OCI-LY1 (cell line): ENCODE results near the gene LAMB3.

Experiments
- H2AFZ ChIP-seq: fragments of 200-600 bp; sonication (generic), shearing (Covaris generic); 2 replicates; pipeline ENCODE4 v1.6.0; 2014; ENCODE audit warnings: antibody characterized with exemption, mild to moderate bottlenecking, low read length
- H3F3A ChIP-seq: fragments of 200-600 bp; sonication (generic), shearing (Covaris generic); 2 replicates; pipeline ENCODE4 v1.6.0; 2014; ENCODE audit warnings: mild to moderate bottlenecking, antibody characterized with exemption, low read length, moderate library complexity; ENCODE audit not compliant: insufficient read depth
- H3K27ac ChIP-seq: fragments of 200-600 bp; sonication (generic); 2 replicates; pipeline ENCODE4 v1.5.1; 2014; ENCODE audit warnings: low read length, mixed run types, mild to moderate bottlenecking, low read depth; ENCODE audit not compliant: poor library complexity, severe bottlenecking
- H3K27me3 ChIP-seq: fragments of 200-600 bp; sonication (generic); 2 replicates; pipeline ENCODE4 v1.6.0; 2014; ENCODE audit warnings: antibody characterized with exemption, mild to moderate bottlenecking, low read length, moderate library complexity; ENCODE audit not compliant: insufficient read depth
- H3K36me3 ChIP-seq: fragments of 200-600 bp; sonication (generic); 2 replicates; pipeline ENCODE4 v1.6.1; 2014; ENCODE audit warnings: mild to moderate bottlenecking, antibody characterized with exemption, low read length, moderate library complexity, mixed read lengths; ENCODE audit not compliant: insufficient read depth
- H3K4me1 ChIP-seq: fragments of 200-600 bp; sonication (generic); 2 replicates; pipeline ENCODE4 v1.5.1; 2014; ENCODE audit warnings: mild to moderate bottlenecking, low read length, moderate library complexity; ENCODE audit not compliant: insufficient read depth, severe bottlenecking
- H3K4me2 ChIP-seq: fragments of 200-600 bp; sonication (generic), shearing (Covaris generic); 2 replicates; pipeline ENCODE4 v1.6.1; 2014; ENCODE audit warnings: low read length
- H3K4me3 ChIP-seq: fragments of 200-600 bp; sonication (generic); 2 replicates; pipeline ENCODE4 v1.5.1; 2014; ENCODE audit warnings: low read length, low read depth, mild to moderate bottlenecking, mixed read lengths; ENCODE audit not compliant: poor library complexity, severe bottlenecking
- H3K79me2 ChIP-seq: fragments of 200-600 bp; shearing (Covaris generic); 2 replicates; pipeline ENCODE4 v1.6.1; 2016; ENCODE audit warnings: mixed run types, low read length, mixed read lengths; ENCODE audit not compliant: insufficient read depth
- H3K9ac ChIP-seq: fragments of 200-600 bp; sonication (generic), shearing (Covaris generic); 2 replicates; pipeline ENCODE4 v1.6.1; 2014; ENCODE audit warnings: mild to moderate bottlenecking, low read length, mixed read lengths
- H3K9me2 ChIP-seq: fragments of 200-600 bp; sonication (generic), shearing (Covaris generic); 2 replicates; pipeline ENCODE4 v1.6.1; 2014; ENCODE audit warnings: low read depth, mild to moderate bottlenecking, low read length, mixed read lengths
- H3K9me3 ChIP-seq: fragments of 200-600 bp; shearing (Covaris generic); 2 replicates; pipeline ENCODE4 v1.6.1; 2014; ENCODE audit warnings: low read length, mixed read lengths
- H4K20me1 ChIP-seq: fragments of 200-600 bp; sonication (generic), shearing (Covaris generic); 2 replicates; pipeline ENCODE4 v1.6.0; 2016; ENCODE audit warnings: mild to moderate bottlenecking, low read length; ENCODE audit not compliant: insufficient read depth
- CTCF ChIP-seq: fragments of 200-600 bp; sonication (generic), shearing (Covaris generic); IDR thresholded peaks from 2 replicates; pipeline ENCODE4 v1.5.1; 2017; ENCODE audit warnings: mild to moderate bottlenecking, antibody characterized with exemption, low read length, moderate library complexity, mixed read lengths
- EZH2 ChIP-seq: fragments of 200-600 bp; sonication (generic), shearing (Covaris generic); IDR thresholded peaks from 2 replicates; pipeline ENCODE4 v1.8.0; 2017; ENCODE audit warnings: borderline replicate concordance, mixed run types, mild to moderate bottlenecking, antibody characterized with exemption, low read length, moderate library complexity, mixed read lengths

The LAMB3 gene

GRCh38 chr1:209643285-209644020 lies 8.8 kb downstream of the LAMB3 start:
- Histone ChIP-seq H3K9ac (no peak overlapping the region), H3K4me1 (no peaks in the 10 kb centered on the region), H3F3A (no peaks in the 10 kb centered on the region), H3K27me3 (no peaks in the 10 kb centered on the region), H3K9me2 (no peaks in the 10 kb centered on the region), H3K27ac (no peak overlapping the region), H3K4me3 (no peak overlapping the region), H3K4me2 (no peak overlapping the region), H4K20me1 (no peaks in the 10 kb centered on the region), H3K79me2 (no peaks in the 10 kb centered on the region), H2AFZ (no peak overlapping the region), H3K9me3 (no peaks in the 10 kb centered on the region), H3K36me3 (no peaks in the 10 kb centered on the region)
- TF ChIP-seq EZH2: no peak
- TF ChIP-seq CTCF: no peak

- no peak overlapping the region for H2AFZ ChIP-seq
- no peaks in the 10 kb centered on the region for H3K27me3 ChIP-seq
- no peak overlapping the region for H3K27ac ChIP-seq
- no peak for TF ChIP-seq CTCF
- no peak for TF ChIP-seq EZH2
- H3K79me2 ChIP-seq: no peaks in the 10 kb centered on the region
- no peaks in the 10 kb centered on the region for H3K36me3 ChIP-seq
- no peak overlapping the region for H3K9ac ChIP-seq
- H3K9me2 ChIP-seq: no peaks in the 10 kb centered on the region
- no peaks in the 10 kb centered on the region for H3K4me1 ChIP-seq
- no peak overlapping the region for H3K4me2 ChIP-seq
- no peak overlapping the region for H3K4me3 ChIP-seq
- no peaks in the 10 kb centered on the region for H4K20me1 ChIP-seq
- no peaks in the 10 kb centered on the region for H3K9me3 ChIP-seq
- no peaks in the 10 kb centered on the region for H3F3A ChIP-seq
These were observed 9.4 kb downstream of the LAMB3 start for GRCh38 chr1:209642816-209643215.

DNA sequence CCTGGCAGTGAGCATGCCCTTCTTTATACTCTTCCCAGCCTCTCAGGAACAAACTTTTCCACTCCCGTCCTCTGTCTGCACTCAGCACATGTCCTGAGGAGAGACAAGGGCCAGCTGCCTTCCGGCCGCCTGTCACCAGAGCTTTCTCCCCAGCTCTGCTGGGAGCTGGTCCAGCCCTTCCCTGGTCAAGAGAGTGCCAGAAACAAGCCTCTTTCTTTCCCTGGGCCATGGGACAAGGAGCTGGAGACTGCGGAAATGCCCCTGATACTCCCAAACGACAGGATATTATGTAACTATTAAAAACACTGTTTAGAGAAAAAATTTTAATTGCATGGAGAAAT lies 10.4 kb downstream of the LAMB3 start:
- no peak overlapping the region for H3K9ac ChIP-seq
- H3K27ac ChIP-seq: no peak overlapping the region
- H2AFZ ChIP-seq: no peak overlapping the region

More for the DNA sequence above, 10.4 kb downstream of the LAMB3 start:
- Histone ChIP-seq H3K79me2 (no peaks in the 10 kb centered on the region), H3K4me2 (no peak overlapping the region), H3K9me2 (no peaks in the 10 kb centered on the region), H3K9me3 (no peaks in the 10 kb centered on the region), H3K4me3 (no peak overlapping the region), H3K36me3 (no peaks in the 10 kb centered on the region), H3K4me1 (no peaks in the 10 kb centered on the region), H4K20me1 (no peaks in the 10 kb centered on the region), H3F3A (no peaks in the 10 kb centered on the region), H3K27me3 (no peaks in the 10 kb centered on the region)
- TF ChIP-seq EZH2: no peak
- no peak for TF ChIP-seq CTCF
